ENCODE measurements around the gene CACNA2D2. TPM values are rescaled to one million over a fixed set of nuclear protein-coding genes. Genes with fewer than 3 reads are reported as not detected.

Gene CACNA2D2
- total and polyA plus RNA-seq, 2 donors from 2014 or later = 3.6 to 6.0 TPM

DNA sequence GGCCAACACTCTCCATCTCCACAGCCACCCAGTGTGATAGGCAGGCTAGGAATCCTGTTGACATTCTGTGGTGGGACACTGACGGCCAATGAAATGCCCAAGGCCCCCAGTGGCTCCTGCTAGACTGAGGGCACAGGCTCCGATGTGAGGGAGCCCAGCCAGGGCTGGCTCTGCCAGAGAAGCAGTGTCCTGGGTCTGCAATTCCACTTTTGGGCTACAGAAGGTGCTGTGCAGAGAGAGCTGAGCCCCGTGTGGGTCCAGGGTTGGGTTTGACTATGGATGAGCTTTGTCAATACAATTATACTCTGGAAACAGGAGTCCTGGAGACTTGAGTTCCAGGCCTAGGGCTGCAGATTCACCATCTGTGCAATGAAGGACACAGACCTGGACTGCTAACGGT lies 88.4 kb downstream of the CACNA2D2 start:
- Histone ChIP-seq H3K27me3 (ENCODE audit: control insufficient read depth, insufficient read depth, low read length) (no peaks in the 10 kb centered on the region), H3K4me3 (ENCODE audit: low read length in 3 of 3) (no peak overlapping the region), H3K27ac (ENCODE audit: low read depth in 2 of 2, low read length in 2 of 2) (no peak overlapping the region), H3K4me1 (ENCODE audit: control insufficient read depth in 2 of 3, insufficient read depth in 2 of 3, low read depth in 1 of 3, low read length in 3 of 3) (no peaks in the 10 kb centered on the region), H3K9me3 (ENCODE audit: control insufficient read depth in 2 of 3, insufficient read depth in 1 of 3, low read length in 3 of 3) (no peaks in the 10 kb centered on the region), H3K9ac (ENCODE audit: low read length in 3 of 3) (no peak overlapping the region), H3K36me3 (ENCODE audit: control insufficient read depth in 2 of 3, insufficient read depth in 3 of 3, low read length in 3 of 3) (no peaks in the 10 kb centered on the region)
- DNase-seq (no peak), FAIRE-seq (no peak)
- intact Hi-C loops (cut with DNase I) = no loop called here
- TF ChIP-seq, protein P1, sequence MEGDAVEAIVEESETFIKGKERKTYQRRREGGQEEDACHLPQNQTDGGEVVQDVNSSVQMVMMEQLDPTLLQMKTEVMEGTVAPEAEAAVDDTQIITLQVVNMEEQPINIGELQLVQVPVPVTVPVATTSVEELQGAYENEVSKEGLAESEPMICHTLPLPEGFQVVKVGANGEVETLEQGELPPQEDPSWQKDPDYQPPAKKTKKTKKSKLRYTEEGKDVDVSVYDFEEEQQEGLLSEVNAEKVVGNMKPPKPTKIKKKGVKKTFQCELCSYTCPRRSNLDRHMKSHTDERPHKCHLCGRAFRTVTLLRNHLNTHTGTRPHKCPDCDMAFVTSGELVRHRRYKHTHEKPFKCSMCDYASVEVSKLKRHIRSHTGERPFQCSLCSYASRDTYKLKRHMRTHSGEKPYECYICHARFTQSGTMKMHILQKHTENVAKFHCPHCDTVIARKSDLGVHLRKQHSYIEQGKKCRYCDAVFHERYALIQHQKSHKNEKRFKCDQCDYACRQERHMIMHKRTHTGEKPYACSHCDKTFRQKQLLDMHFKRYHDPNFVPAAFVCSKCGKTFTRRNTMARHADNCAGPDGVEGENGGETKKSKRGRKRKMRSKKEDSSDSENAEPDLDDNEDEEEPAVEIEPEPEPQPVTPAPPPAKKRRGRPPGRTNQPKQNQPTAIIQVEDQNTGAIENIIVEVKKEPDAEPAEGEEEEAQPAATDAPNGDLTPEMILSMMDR (IDR thresholded peaks at IDR 0.05; ENCODE audit: borderline replicate concordance, extremely low read depth, insufficient read depth) = no peak

DNA sequence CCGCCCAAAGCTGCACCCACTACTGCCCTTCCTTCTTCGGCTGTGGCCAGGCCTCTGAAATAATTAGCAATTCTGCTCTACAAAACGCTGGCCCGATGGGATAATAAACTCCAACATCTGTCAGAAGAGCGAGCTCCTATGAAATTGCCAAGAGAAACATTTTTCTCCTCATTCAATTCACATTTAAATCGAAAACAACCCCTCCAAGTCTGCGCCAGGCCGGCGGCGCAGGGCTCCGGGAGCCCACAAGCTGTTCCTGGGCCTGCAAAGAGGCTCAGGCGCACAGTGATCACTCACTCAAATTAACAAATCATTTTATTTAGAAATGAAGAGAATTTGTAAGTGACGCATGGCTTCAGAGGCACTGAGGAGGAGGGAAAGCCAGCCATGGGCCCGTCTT lies 88.8 kb downstream of the CACNA2D2 start:
- no peak for FAIRE-seq
- intact Hi-C loops (cut with DNase I) = no loop called here
- H3K9me3 ChIP-seq (ENCODE audit: control insufficient read depth in 2 of 3, insufficient read depth in 1 of 3, low read length in 3 of 3) = no peaks in the 10 kb centered on the region

GRCh38 chr3:50412231-50412754 lies 91.1 kb downstream of the CACNA2D2 start:
- intact Hi-C loops (cut with DNase I) = no loop called here
- H3K27ac ChIP-seq (ENCODE audit: low read depth in 2 of 2, low read length in 2 of 2) = no peak overlapping the region
- no peaks in the 10 kb centered on the region for H3K36me3 ChIP-seq (ENCODE audit: control insufficient read depth in 2 of 3, insufficient read depth in 3 of 3, low read length in 3 of 3)
- no peaks in the 10 kb centered on the region for H3K4me1 ChIP-seq (ENCODE audit: control insufficient read depth in 2 of 3, insufficient read depth in 2 of 3, low read depth in 1 of 3, low read length in 3 of 3)
- no peaks in the 10 kb centered on the region for H3K9me3 ChIP-seq (ENCODE audit: control insufficient read depth in 2 of 3, insufficient read depth in 1 of 3, low read length in 3 of 3)
- no peak overlapping the region for H3K9ac ChIP-seq (ENCODE audit: low read length in 3 of 3)
- no peaks in the 10 kb centered on the region for H3K27me3 ChIP-seq (ENCODE audit: control insufficient read depth, insufficient read depth, low read length)
- no peak for DNase-seq
- no peak for FAIRE-seq
- TF ChIP-seq, protein P1 (IDR thresholded peaks at IDR 0.05; ENCODE audit: borderline replicate concordance, extremely low read depth, insufficient read depth) = no peak
- H3K4me3 ChIP-seq (ENCODE audit: low read length in 3 of 3) = no peak overlapping the region

More for the DNA sequence above, 88.8 kb downstream of the CACNA2D2 start:
- Histone ChIP-seq H3K36me3 (ENCODE audit: control insufficient read depth in 2 of 3, insufficient read depth in 3 of 3, low read length in 3 of 3) (no peaks in the 10 kb centered on the region), H3K4me1 (ENCODE audit: control insufficient read depth in 2 of 3, insufficient read depth in 2 of 3, low read depth in 1 of 3, low read length in 3 of 3) (no peaks in the 10 kb centered on the region), H3K27ac (ENCODE audit: low read depth in 2 of 2, low read length in 2 of 2) (no peak overlapping the region), H3K9ac (ENCODE audit: low read length in 3 of 3) (no peak overlapping the region), H3K4me3 (ENCODE audit: low read length in 3 of 3) (no peak overlapping the region), H3K27me3 (ENCODE audit: control insufficient read depth, insufficient read depth, low read length) (no peaks in the 10 kb centered on the region)
- no peak for DNase-seq
- TF ChIP-seq, protein P1 (IDR thresholded peaks at IDR 0.05; ENCODE audit: borderline replicate concordance, extremely low read depth, insufficient read depth) = no peak

DNA sequence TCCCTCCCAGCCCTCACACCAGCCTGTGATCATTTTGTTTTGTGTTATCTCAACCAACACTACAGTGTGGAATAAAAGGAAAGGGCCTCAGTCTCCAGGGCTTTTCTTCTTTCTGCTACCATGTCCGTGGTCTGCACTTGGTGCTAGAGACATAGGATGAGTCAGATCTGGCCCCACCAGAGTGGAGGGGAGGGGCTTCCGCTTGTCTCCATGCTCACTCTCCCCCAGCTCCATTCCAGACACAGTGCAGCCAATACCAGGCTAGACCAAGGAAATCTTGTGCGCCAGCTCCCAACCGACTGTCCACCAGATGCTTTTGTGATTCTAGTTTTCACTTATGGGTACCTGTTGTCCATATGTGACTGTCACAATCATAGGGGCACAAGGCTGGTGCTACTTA lies 92.2 kb downstream of the CACNA2D2 start:
- H3K9me3 ChIP-seq (ENCODE audit: control insufficient read depth in 2 of 3, insufficient read depth in 1 of 3, low read length in 3 of 3) = no peaks in the 10 kb centered on the region
- intact Hi-C loops (cut with DNase I) = no loop called here
- no peaks in the 10 kb centered on the region for H3K4me1 ChIP-seq (ENCODE audit: control insufficient read depth in 2 of 3, insufficient read depth in 2 of 3, low read depth in 1 of 3, low read length in 3 of 3)
- H3K27ac ChIP-seq (ENCODE audit: low read depth in 2 of 2, low read length in 2 of 2) = no peak overlapping the region
- FAIRE-seq = no peak
- DNase-seq = no peak
- TF ChIP-seq, protein P1 (IDR thresholded peaks at IDR 0.05; ENCODE audit: borderline replicate concordance, extremely low read depth, insufficient read depth) = no peak
- no peak overlapping the region for H3K9ac ChIP-seq (ENCODE audit: low read length in 3 of 3)
- H3K4me3 ChIP-seq (ENCODE audit: low read length in 3 of 3) = no peak overlapping the region
- H3K36me3 ChIP-seq (ENCODE audit: control insufficient read depth in 2 of 3, insufficient read depth in 3 of 3, low read length in 3 of 3) = no peaks in the 10 kb centered on the region
- H3K27me3 ChIP-seq (ENCODE audit: control insufficient read depth, insufficient read depth, low read length) = no peaks in the 10 kb centered on the region

Measured in kidney (tissue), 14 donors.